HS-27A (cell line): ENCODE results near the gene S100A1.
"Not testable (repeated sequence)": the region's sequence is repeated elsewhere in the genome, so short reads cannot be mapped to it uniquely, and the experiment has no call there.

ENCODE experiments used
- DNase-seq: peaks from one replicate; pipeline ENCODE4 v3.0.0-alpha.2; 2012; ENCODE audit warnings: low read depth, missing footprints

The S100A1 gene

DNA sequence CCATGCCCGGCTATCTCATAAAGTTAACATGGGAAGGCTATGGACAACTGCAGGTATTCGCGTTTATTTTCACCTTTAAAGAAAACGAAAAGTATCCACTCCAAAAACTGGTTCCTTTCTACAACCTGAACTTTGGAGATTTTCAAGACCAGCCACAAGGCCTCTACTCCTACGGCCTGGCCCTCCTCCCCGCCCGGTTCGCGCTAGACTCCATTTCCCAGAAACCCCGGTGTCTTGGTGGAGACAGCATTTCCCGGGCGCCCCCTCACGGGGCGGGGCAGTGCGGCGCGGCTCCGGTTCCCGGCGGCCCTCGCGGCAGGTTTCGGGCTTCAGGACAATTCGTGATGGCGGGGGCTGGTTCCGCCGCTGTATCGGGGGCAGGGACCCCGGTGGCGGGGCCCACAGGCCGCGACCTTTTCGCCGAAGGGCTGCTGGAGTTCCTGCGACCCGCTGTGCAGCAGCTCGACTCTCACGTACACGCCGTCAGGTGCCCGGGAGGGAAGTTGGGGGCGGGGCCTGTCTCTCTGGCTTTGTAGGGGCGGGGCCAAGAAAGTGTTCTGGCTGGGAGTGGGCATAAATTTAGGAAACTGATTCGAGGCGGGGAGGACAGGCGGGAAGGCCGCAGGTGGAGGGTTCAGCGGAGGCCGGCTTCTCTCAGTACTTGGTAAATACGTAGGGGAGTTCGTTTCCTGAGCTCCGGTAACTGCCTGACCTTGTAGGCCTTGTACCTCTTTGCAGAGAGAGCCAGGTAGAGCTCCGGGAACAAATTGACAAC, 30.4 kb downstream of the S100A1 start, which contains the start of gene SNAPIN:
Gene SNAPIN, plus strand, starts transcription at position 304 of the 775 bp plus-strand sequence. Its CDS starts 41 bp downstream, at position 345.
- peak; percentile 53 for DNase-seq

DNA sequence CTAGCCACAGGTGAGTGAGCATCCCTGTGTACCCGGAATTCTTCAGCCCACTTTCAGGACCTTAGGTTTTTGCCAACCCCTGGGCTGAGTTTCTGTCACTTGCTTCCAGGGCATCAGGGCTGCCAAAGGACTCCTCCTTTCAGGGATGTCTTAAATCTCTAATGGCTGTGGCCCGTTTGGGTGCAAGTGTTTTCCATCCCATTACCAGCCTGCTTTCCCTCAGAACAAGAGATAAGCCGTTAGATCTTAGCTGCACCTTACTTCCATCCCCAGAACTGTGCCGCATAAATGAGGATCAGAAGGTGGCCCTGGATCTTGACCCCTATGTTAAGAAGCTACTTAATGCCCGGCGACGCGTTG, 30.9 kb downstream of the S100A1 start:
- DNase-seq, result no peak

DNA sequence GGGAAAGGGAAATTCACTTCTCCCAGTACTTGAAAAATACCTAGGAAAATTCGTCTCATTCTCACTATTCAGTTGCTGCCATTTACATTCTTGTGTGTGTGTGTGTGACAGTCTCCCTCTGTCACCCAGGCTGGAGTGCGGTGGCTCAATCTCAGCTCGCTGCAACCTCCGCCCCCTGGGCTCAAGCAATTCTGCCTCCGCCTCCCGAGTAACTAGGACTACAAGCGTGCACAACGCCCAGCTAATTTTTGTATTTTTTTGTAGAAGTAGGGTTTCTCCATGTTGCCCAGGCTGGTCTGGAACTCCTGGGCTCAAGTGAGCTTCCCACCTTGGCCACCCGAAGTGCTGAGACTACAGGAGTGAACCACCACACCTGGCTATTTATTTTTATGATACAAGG, 31.4 kb downstream of the S100A1 start:
- DNase-seq, result no peak

DNA sequence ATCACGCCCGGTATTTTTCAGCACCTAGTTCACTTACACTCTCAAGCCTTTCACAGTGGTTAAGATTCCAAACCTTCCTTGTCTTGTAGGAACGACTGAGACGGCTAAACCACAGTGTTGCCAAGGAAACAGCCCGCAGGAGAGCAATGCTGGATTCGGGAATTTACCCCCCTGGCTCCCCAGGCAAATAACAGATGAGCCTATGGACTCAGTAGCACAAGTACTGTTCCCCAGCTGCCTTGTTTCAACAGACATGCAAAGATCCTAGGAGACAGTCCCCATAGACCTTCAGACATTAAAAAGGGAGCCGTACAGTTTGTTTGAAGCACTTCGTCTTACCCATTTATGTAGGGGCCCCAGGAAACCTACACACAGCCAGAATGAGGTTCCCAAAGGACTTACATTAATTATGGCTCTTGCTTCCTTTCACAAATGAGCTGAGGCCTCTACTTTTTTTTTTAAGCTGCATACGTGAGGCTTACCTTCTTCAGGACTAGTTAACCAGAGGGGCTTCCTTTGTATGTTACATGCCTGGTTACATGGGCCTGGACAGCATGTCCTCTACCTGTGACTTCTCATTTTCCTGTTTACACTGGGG, 33.0 kb downstream of the S100A1 start:
- no peak for DNase-seq

DNA sequence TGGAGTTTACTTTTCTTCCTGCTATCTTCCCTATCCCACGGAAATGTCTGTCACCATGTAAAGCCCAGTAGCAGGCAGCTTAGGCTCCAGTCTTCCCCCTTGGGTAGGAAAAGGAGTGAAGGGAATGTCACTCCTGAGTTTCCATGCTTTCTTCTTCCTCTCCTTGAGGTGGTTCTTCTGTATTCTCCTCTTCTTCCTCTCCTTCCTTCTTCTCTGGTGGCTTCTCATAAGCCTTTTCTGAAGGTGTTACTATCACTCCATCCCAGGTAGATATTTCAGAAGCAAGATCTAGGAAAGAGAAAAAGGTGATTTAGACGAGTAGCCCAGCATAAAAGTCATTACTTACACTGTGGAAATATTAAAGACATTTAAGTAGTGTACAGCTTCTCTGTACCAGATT, 34.0 kb downstream of the S100A1 start:
- DNase-seq, result no peak

DNA sequence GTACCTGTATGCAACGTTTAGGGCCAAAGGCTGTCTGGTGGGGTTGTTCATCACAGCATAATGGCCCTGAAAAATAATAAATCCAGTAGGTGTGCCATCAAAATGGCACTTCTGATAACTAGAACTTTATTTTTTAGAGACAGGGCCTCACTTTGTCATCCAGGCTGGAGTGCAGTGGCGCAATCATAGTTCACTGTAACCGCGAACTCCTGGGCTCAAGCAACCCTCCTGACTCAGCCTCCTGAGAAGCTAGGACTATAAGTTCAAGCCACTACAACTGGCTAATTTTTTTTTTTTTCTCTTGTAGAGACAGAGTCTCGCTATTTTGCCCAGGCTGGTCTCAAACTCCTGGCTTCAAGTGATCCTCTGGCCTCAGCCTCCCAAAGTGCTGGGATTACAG, 35.0 kb downstream of the S100A1 start:
- DNase-seq, result no peak

DNA sequence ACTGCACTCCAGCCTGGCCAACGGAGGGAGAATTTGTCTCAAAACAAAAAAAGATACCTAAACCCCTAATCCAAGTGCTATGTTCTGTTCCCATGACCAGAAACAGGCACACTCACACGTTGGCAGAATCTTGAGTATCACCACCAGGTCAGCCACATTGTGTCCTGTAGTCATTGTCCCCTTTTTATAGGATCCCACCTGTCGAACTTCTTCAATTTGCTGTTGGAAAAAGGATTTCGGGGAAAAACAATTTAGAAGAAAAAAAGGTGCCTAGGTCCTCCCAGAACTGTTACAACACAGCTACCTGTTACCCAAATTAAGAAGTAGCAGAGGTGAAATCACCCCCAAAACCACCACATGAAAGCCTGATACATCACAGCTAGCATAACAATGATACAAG, 39.2 kb downstream of the S100A1 start:
- DNase-seq, result no peak

GRCh38 chr1:153668672-153669071, 40.4 kb downstream of the S100A1 start:
- DNase-seq, result not testable (repeated sequence)

GRCh38 chr1:153669606-153670005, 41.4 kb downstream of the S100A1 start:
- DNase-seq, result no peak

DNA sequence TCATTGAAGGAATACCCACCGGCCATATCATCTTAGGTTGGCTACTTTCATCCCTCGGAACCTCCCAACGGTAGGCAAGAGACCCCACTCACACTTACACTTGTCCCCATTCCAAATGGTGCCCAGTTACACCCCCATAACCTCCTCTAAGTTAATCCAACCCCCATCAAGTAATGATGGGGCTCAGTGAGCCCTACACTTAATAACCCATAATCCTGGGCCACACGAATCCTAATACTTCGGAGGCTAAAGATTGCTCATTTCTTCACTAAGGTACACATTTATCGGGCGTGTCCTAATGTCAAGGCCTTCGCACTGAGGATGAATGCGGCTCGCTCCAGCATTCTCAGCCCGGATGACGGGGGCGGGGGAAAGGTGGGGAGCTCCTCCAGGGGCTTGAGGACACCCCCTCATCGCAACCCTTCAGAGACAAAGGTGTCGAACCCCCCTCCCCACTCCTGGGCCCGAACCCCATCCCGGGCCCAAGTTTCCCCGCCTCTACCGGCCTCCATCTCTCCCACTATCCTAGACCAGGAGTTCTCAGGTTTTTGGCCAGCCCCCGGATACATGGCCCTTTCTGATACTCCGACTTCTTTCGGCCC, 42.1 kb downstream of the S100A1 start:
- DNase-seq, result no peak

- DNase-seq, result peak; percentile 99
Observed at GRCh38 chr1:153670859-153671627, 42.8 kb downstream of the S100A1 start, which contains the start of gene ILF2. Gene ILF2, minus strand, starts transcription at chr1:153670993. Its CDS starts 71 bp downstream, at chr1:153670922.

- DNase-seq, result not testable (repeated sequence)
Observed at GRCh38 chr1:153671628-153672353, 43.6 kb downstream of the S100A1 start.

- DNase-seq, result no peak
Observed at GRCh38 chr1:153673511-153673910, 45.3 kb downstream of the S100A1 start.

- no peak for DNase-seq
Observed at GRCh38 chr1:153677718-153678518, 49.7 kb downstream of the S100A1 start.

- no peak for DNase-seq
Observed at GRCh38 chr1:153678519-153679336, 50.5 kb downstream of the S100A1 start, which contains the start of gene NPR1. Gene NPR1, plus strand, starts transcription at chr1:153678688. Its CDS starts 421 bp downstream, at chr1:153679109.

GRCh38 chr1:153679337-153680119, 51.3 kb downstream of the S100A1 start:
- DNase-seq, result no peak

GRCh38 chr1:153680120-153680403, 51.8 kb downstream of the S100A1 start:
- no peak for DNase-seq
